WI38 (cell line): ENCODE data around the gene MYRF.

Source experiments
- H3K4me3 ChIP-seq: 2 replicates; pipeline ENCODE4 v1.5.1; 2011; ENCODE audit warnings: low read depth, mild to moderate bottlenecking, control low read depth, low read length
- TF ChIP-seq, protein P1 (sequence below): IDR thresholded peaks from 2 replicates; pipeline ENCODE4 v1.5.1; 2012; ENCODE audit warnings: low read depth, mild to moderate bottlenecking, control low read depth, low read length

The MYRF gene

DNA sequence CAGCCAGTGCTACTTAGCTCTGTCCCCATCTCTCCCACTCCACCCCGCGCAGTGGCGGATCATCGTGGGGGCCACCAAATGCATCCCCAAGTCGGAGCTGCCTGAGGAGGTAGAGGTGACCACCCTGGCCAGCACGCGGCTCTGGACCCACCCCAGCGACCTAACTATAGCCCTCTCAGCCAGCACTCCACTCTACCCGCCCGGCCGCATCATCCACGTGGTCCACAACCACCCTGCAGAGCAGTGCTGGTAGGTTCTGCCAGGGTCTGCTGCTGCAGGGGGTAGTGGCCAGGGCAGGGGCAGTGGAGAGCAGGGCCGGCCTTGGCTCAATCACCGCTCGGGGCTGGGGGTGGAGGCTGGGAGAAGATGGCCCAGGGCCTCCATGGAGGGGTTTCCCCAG is 13.0 kb upstream of the MYRF start:
- H3K4me3 ChIP-seq, result no peak overlapping the region
- TF ChIP-seq, protein P1, sequence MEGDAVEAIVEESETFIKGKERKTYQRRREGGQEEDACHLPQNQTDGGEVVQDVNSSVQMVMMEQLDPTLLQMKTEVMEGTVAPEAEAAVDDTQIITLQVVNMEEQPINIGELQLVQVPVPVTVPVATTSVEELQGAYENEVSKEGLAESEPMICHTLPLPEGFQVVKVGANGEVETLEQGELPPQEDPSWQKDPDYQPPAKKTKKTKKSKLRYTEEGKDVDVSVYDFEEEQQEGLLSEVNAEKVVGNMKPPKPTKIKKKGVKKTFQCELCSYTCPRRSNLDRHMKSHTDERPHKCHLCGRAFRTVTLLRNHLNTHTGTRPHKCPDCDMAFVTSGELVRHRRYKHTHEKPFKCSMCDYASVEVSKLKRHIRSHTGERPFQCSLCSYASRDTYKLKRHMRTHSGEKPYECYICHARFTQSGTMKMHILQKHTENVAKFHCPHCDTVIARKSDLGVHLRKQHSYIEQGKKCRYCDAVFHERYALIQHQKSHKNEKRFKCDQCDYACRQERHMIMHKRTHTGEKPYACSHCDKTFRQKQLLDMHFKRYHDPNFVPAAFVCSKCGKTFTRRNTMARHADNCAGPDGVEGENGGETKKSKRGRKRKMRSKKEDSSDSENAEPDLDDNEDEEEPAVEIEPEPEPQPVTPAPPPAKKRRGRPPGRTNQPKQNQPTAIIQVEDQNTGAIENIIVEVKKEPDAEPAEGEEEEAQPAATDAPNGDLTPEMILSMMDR, result no peak

DNA sequence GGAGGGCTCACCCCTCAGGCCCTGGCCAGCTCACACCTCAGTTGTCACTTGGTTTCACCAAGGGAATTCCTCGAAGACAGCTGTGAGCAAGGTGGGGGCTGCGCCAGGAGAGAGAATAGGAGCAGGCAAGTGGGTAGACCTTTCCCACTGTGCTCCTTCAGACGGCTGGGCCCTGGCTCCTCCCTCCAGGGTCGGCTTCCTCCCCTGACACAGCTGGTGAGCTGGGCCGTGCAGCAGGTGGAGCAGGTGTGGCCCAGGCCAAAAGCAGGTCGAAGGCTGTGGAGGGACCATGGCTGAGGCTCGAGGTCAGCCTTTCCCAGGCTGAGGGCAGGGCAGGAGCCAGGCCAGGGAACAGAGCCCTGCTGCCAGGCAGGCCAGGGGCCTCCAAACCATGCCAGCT is 12.5 kb upstream of the MYRF start:
- TF ChIP-seq, protein P1, result no peak
- no peak overlapping the region for H3K4me3 ChIP-seq

DNA sequence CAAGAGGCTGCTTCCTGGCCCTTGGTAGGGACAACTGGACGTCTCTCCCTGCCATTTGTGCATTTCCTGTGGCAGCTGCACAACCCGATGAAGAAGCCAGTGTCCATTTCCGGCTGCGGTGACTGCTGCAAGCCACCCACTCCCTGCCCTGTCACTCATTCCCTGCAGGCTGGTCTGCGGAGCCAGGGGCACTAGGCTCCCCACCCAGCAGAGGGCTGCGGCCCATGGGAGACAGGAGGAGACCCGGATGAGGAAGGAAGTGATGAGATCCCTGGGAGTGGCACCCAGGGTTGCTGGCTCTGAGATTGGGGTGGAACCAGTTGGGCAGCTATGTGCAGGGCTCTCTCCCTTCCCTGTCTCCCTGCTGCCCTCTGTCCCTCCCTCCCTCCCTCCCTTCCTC is 10.0 kb upstream of the MYRF start:
- TF ChIP-seq, protein P1, result no peak
- no peak overlapping the region for H3K4me3 ChIP-seq

DNA sequence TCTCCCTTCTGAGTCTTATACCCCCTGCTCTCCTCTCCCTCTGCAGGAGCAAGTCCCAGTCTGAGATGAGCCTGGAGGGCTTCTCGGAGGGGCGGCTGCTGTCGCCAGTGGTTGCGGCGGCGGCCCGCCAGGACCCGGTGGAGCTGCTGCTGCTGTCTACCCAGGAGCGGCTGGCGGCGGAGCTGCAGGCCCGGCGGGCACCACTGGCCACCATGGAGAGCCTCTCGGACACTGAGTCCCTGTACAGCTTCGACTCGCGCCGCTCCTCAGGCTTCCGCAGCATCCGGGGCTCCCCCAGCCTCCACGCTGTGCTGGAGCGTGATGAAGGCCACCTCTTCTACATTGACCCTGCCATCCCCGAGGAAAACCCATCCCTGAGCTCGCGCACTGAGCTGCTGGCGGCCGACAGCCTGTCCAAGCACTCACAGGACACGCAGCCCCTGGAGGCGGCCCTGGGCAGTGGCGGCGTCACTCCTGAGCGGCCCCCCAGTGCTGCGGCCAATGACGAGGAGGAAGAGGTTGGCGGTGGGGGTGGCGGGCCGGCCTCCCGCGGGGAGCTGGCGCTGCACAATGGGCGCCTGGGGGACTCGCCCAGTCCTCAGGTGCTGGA is 8.8 kb upstream of the MYRF start:
- H3K4me3 ChIP-seq, result no peak overlapping the region
- TF ChIP-seq, protein P1, result no peak

DNA sequence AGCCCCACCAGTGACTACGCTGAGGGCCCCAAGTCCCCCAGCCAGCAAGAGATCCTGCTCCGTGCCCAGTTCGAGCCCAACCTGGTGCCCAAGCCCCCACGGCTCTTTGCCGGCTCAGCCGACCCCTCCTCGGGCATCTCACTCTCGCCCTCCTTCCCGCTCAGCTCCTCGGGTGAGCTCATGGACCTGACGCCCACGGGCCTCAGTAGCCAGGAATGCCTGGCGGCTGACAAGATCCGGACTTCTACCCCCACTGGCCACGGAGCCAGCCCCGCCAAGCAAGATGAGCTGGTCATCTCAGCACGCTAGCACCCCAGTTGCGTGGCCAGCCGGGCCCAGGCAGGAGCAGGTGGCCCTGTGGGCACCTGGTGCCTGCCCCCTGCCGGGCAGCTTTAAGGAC is 8.3 kb upstream of the MYRF start:
- H3K4me3 ChIP-seq, result no peak overlapping the region
- TF ChIP-seq, protein P1, result no peak

DNA sequence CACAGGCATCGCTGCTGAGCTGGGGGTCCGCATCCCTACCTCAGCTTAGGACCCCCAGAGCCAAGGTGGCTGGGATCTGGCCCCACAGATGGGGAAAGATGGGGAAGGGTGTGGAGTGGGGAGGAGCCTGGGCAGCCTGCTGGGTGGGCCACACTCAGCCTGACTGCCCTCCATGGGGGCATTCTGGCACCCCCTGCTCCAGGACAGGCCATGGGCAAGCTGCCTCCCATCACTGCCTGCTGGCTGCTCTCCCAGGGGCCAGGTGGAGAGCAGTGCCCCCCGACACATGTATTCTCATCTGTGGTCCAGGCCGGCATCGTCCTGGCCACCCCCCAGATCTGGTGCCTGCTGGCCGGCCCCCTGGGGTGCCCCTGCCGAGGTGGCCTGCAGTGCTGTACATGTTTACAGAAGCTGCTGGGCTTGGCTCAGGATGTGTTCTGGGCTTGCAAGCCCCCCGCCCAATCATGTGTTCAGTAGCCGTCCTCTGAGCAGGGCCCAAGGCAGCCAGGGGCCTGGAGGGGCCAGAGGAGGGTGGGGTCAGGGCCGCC is 7.8 kb upstream of the MYRF start:
- H3K4me3 ChIP-seq, result no peak overlapping the region
- TF ChIP-seq, protein P1, result no peak

DNA sequence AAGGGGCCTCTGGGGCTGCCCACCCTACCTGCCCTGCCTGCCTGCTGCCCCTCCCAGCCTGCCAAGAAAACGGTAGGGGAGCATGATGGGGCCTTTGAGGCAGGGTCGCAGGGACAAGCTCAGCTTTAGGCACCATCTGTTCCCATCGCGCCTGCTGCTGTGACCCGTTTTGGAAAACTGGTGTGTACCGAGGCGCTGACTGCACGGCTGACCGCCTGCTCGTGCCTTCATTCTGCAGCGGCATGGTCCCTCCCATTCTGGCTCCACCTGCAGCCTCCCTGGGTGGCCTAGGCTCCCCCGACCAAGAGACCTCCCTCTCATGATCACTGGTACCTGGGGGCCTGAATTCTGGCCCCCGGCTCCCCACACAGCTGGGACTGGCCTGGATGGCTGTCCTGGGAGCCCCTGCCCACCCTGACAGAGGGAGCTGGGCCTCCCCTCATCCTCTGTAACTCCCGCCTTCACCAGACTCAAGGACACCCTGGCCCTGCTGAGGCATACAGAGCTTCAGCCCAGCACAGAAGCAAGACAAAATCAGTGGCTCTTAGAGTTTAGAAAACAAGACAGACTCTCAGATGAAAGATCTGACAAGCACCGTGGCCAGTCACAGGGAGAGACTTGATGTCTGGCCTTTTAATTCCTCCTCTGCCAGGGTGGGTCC is 6.5 kb upstream of the MYRF start:
- TF ChIP-seq, protein P1, result no peak
- H3K4me3 ChIP-seq, result no peak overlapping the region
